Gastrocnemius medialis (tissue), 4 donors: ENCODE results near the gene ADAMTS14. TPM values are rescaled to one million over a fixed set of nuclear protein-coding genes. Genes with fewer than 3 reads are reported as not detected.

Source experiments
- ATAC-seq, 2 donors: fragments of 150-250 bp; one replicate each; pipeline ENCODE4 v1.9.1; 2016
- DNase-seq, 2 donors: peaks; one replicate each; pipeline ENCODE4 v3.0.0-alpha.2; 2019
- H3K27ac ChIP-seq, 4 donors: fragments of 200-600 bp; sonication (generic); 1 replicate in 1 of 4; 2 replicates in 3 of 4; pipeline ENCODE4 v1.5.1; 2016 to 2018; ENCODE audit warnings: mild to moderate bottlenecking in 2 of 4, moderate library complexity in 1 of 4
- H3K27me3 ChIP-seq, 3 donors: fragments of 200-600 bp; sonication (generic) in 2 of 3; 1 replicate in 1 of 3; 2 replicates in 2 of 3; pipeline versions ENCODE4 v1.5.1 to v1.6.0; 2016 to 2019; ENCODE audit warnings: mild to moderate bottlenecking in 1 of 3, moderate library complexity in 1 of 3
- H3K36me3 ChIP-seq, 2 donors: fragments of 200-600 bp; sonication (generic) in 1 of 2; one replicate each; pipeline ENCODE4 v1.5.1; 2017 to 2018
- H3K4me1 ChIP-seq, 2 donors: fragments of 200-600 bp; sonication (generic) in 1 of 2; one replicate each; pipeline ENCODE4 v1.5.1; 2016 to 2017; ENCODE audit warnings: mild to moderate bottlenecking in 2 of 2
- H3K4me3 ChIP-seq, 4 donors: fragments of 200-600 bp; sonication (generic) in 3 of 4; 1 replicate in 1 of 4; 2 replicates in 3 of 4; pipeline ENCODE4 v1.5.1; 2016 to 2019; ENCODE audit warnings: mild to moderate bottlenecking in 2 of 4
- H3K9me3 ChIP-seq, 3 donors: fragments of 200-600 bp; sonication (generic) in 2 of 3; 1 replicate in 1 of 3; 2 replicates in 2 of 3; pipeline ENCODE4 v1.5.1; 2016 to 2019
- POLR2A ChIP-seq, 2 donors: fragments of 450-650 bp; IDR thresholded peaks; one replicate each; pipeline ENCODE4 v1.6.1; 2017; ENCODE audit warnings: antibody characterized with exemption in 2 of 2, mild to moderate bottlenecking in 2 of 2, moderate library complexity in 2 of 2
- in situ Hi-C, 4 donors: fragments of 200-750 bp; cut with MboI; loops; one replicate each; pipeline versions ENCODE4 v1.15.0 to v1.8.0; 2017; ENCODE audit warnings: low sequenced_read_pairs in 4 of 4
- intact Hi-C: fragments of 100-400 bp; cut with DNase I; formaldehyde crosslinking; loops from one replicate; pipeline ENCODE4 v1.15.1; 2023; ENCODE audit warnings: low total_unique reads
- total RNA-seq, 4 donors: library from RNA; depleted of rRNA; stranded (reverse); fragments of >200 nt; gene quantifications; one replicate each; pipeline versions ENCODE4 v1.1.0 to v1.2.3, GENCODE V29; 2016
- TF ChIP-seq, protein P1 (sequence below), 5 experiments: fragments of 450-650 bp in 3 of 5; fragments of 200-600 bp in 2 of 5; sonication (generic) in 2 of 5; IDR thresholded peaks in 4 of 5; conservative IDR thresholded peaks in 1 of 5; 1 replicate in 4 of 5; 2 replicates in 1 of 5; pipeline ENCODE4 v1.5.1; 2016 to 2019; ENCODE audit warnings: antibody characterized with exemption in 5 of 5, mild to moderate bottlenecking in 3 of 5, moderate library complexity in 3 of 5

ADAMTS14 gene
- total RNA-seq, 4 donors from 2014 or later: 0.10 TPM; not detected in 3

DNA sequence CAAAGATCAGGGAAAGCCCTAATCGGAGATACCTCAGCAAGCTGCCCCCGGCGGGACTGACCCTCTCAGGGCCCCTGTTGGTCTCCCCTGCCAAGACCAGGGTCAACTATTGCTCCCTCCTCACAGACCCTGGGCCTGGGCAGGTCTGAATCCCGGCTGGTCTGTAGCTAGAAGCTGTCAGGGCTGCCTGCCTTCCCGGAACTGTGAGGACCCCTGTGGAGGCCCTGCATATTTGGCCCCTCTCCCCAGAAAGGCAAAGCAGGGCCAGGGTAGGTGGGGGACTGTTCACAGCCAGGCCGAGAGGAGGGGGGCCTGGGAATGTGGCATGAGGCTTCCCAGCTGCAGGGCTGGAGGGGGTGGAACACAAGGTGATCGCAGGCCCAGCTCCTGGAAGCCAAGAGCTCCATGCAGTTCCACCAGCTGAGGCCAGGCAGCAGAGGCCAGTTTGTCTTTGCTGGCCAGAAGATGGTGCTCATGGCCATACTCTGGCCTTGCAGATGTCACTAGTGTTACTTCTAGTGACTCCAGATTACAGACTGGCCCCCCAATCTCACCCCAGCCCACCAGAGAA, 88.8 kb downstream of the ADAMTS14 start:
- Histone ChIP-seq H3K36me3 (no peaks in the 10 kb centered on the region), H3K4me1 (no peaks in the 10 kb centered on the region), H3K4me3 (no peak overlapping the region), H3K27ac (no peak overlapping the region), H3K27me3 (no peaks in the 10 kb centered on the region), H3K9me3 (no peaks in the 10 kb centered on the region)
- no peak for TF ChIP-seq POLR2A (IDR thresholded peaks at IDR 0.05)
- TF ChIP-seq, protein P1, sequence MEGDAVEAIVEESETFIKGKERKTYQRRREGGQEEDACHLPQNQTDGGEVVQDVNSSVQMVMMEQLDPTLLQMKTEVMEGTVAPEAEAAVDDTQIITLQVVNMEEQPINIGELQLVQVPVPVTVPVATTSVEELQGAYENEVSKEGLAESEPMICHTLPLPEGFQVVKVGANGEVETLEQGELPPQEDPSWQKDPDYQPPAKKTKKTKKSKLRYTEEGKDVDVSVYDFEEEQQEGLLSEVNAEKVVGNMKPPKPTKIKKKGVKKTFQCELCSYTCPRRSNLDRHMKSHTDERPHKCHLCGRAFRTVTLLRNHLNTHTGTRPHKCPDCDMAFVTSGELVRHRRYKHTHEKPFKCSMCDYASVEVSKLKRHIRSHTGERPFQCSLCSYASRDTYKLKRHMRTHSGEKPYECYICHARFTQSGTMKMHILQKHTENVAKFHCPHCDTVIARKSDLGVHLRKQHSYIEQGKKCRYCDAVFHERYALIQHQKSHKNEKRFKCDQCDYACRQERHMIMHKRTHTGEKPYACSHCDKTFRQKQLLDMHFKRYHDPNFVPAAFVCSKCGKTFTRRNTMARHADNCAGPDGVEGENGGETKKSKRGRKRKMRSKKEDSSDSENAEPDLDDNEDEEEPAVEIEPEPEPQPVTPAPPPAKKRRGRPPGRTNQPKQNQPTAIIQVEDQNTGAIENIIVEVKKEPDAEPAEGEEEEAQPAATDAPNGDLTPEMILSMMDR (IDR thresholded peaks at IDR 0.05 in 4 of 5, conservative IDR thresholded peaks at IDR 0.05 in 1 of 5): no peak
- ATAC-seq: no peak
- no peak for DNase-seq
- in situ Hi-C loops: loop anchor here (5.0 to 25.0 kb wide), 6 partner anchors 206 to 324 kb away; partner anchors contain the start of gene NODAL (in 1 of the 4)
- intact Hi-C loops: no loop called here

DNA sequence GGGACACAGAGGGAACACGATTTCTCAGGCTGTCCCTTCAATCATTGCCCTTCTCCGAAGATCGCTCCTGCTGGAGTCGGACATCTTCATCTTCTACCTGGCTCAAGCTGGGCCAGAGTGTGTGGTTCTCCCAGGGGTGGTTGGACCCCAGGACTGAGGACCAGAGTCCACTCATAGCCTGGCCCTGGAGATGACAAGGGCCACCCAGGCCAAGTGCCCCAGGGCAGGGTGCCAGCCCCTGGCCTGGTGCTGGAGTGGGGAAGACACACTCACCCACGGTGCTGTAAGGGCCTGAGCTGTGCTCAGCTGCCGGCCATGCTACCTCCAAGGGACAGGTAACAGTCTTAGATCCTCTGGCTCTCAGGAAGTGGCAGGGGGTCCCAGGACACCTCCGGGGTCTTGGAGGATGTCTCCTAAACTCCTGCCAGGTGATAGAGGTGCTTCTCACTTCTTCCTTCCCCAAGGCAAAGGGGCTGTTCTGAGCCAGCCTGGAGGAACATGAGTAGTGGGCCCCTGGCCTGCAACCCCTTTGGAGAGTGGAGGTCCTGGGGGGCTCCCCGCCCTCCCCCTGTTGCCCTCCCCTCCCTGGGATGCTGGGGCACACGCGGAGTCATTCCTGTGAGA, 89.5 kb downstream of the ADAMTS14 start:
- Histone ChIP-seq H3K36me3 (no peaks in the 10 kb centered on the region), H3K9me3 (no peaks in the 10 kb centered on the region), H3K27ac (no peak overlapping the region), H3K27me3 (no peaks in the 10 kb centered on the region), H3K4me1 (no peaks in the 10 kb centered on the region), H3K4me3 (no peak overlapping the region)
- intact Hi-C loops: no loop called here
- ATAC-seq (no peak), DNase-seq (no peak)
- in situ Hi-C loops: loop anchor here (5.0 to 25.0 kb wide), 6 partner anchors 207 to 325 kb away; partner anchors contain the start of gene NODAL (in 1 of the 4)
- TF ChIP-seq, protein P1 (IDR thresholded peaks at IDR 0.05 in 4 of 5, conservative IDR thresholded peaks at IDR 0.05 in 1 of 5): no peak
- TF ChIP-seq POLR2A (IDR thresholded peaks at IDR 0.05): no peak

DNA sequence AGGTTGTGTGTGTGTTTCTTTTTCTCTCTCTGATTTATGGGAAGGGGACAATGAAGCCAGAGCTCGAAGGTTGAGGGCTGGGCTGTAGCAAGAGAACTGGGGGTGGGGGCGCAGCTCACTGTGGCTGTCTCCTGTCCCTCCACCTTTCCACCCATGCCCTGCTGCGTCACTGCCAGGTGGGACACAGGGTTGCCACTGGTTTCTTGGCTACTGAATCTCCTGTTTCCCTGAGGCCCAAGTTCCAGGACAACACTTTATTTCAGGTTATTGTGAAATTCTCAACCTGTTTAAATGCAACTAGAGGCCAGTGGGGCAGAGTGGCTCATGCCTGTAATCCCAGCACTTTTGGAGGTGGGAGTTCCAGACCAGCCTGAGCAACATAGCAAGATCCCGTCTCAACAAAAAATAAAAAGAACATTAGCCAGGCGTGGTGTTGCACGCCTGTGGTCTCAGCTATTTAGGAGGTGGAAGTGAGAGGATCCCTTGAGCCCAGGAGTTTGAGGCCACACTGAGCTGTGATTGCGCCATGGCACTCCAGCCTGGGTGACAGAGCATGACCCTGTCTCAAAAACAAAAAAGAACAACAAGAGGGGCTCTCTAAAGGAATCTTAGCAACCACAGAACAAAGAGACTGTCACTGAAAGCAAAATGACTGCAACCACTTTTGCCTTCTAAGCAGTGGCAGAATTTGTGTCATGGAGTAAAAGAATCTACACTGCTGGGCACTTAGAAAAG, 90.3 kb downstream of the ADAMTS14 start:
- H3K27me3 ChIP-seq: no peaks in the 10 kb centered on the region
- in situ Hi-C loops: loop anchor here (5.0 to 25.0 kb wide), 6 partner anchors 208 to 325 kb away; partner anchors contain the start of gene NODAL (in 1 of the 4)
- intact Hi-C loops: no loop called here

DNA sequence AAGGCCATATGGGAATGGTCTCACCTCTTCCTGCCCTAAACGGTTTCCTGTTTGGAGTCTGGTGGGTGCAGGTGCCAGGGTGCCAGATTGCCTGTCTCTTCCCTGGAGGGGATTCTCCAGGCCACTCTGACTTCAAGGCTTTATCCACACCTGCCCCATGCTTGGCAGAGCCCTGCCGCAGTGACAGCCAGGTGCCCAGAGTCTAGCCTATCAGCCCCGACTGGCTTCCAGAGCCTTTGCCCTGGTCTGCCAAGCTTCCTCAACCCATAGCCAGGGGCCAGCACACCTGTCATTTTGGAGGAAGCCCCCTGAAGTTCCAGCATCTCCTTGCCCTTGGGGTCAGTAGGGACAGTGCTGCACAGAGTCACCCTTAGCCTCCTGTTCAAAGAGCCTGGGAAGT, 91.3 kb downstream of the ADAMTS14 start:
- in situ Hi-C loops (loop anchor here (5.0 to 25.0 kb wide), 6 partner anchors 209 to 326 kb away; partner anchors contain the start of gene NODAL (in 1 of the 4)), intact Hi-C loops (no loop called here)
- Histone ChIP-seq H3K9me3 (no peaks in the 10 kb centered on the region), H3K4me1 (no peaks in the 10 kb centered on the region), H3K27me3 (no peaks in the 10 kb centered on the region), H3K36me3 (no peaks in the 10 kb centered on the region), H3K27ac (no peak overlapping the region), H3K4me3 (no peak overlapping the region)
- no peak for ATAC-seq
- no peak for TF ChIP-seq POLR2A (IDR thresholded peaks at IDR 0.05)
- DNase-seq: no peak

More for the DNA sequence above, 90.3 kb downstream of the ADAMTS14 start:
- no peak for DNase-seq
- Histone ChIP-seq H3K4me1 (no peaks in the 10 kb centered on the region), H3K36me3 (no peaks in the 10 kb centered on the region), H3K9me3 (no peaks in the 10 kb centered on the region), H3K4me3 (no peak overlapping the region), H3K27ac (no peak overlapping the region)
- no peak for ATAC-seq
- TF ChIP-seq, protein P1 (IDR thresholded peaks at IDR 0.05 in 4 of 5, conservative IDR thresholded peaks at IDR 0.05 in 1 of 5): no peak
- TF ChIP-seq POLR2A (IDR thresholded peaks at IDR 0.05): no peak
